D721Med (cell line): ENCODE measurements around the gene TTC27.
"Not testable (repeated sequence)": the region's sequence is repeated elsewhere in the genome, so short reads cannot be mapped to it uniquely, and the experiment has no call there.

Experiments
- DNase-seq: peaks from one replicate; pipeline ENCODE4 v3.0.0; 2011; ENCODE audit warnings: low spot score; ENCODE audit not compliant: insufficient read length
- FAIRE-seq: peaks from 2 replicates; lab custom pipeline; 2011; peaks lifted over from hg19 to GRCh38; lab: Jason Lieb, UNC
- CTCF ChIP-seq: IDR thresholded peaks from 2 replicates; pipeline ENCODE4 v1.5.1; 2012; ENCODE audit warnings: mild to moderate bottlenecking, control low read depth; ENCODE audit not compliant: insufficient read depth; ENCODE audit errors: missing control alignments

Gene TTC27

GRCh38 chr2:32864334-32865111 is 236.7 kb downstream of the TTC27 start:
- FAIRE-seq (no peak), DNase-seq (no peak)
- no peak for TF ChIP-seq CTCF

- no peak for DNase-seq
- no peak for TF ChIP-seq CTCF
- FAIRE-seq = no peak
Measured at GRCh38 chr2:32865399-32866068, 237.7 kb downstream of the TTC27 start.

GRCh38 chr2:32866462-32866861 is 238.6 kb downstream of the TTC27 start:
- not testable (repeated sequence) for FAIRE-seq, DNase-seq
